Measurements from ENCODE around the gene IGHMBP2. TPM values are rescaled to one million over a fixed set of nuclear protein-coding genes. Genes with fewer than 3 reads are reported as not detected.
"Not testable (repeated sequence)": the region's sequence is repeated elsewhere in the genome, so short reads cannot be mapped to it uniquely, and the experiment has no call there.

The IGHMBP2 gene
- total RNA-seq, 1 experiment from 2014 or later, result 24.8 TPM

DNA sequence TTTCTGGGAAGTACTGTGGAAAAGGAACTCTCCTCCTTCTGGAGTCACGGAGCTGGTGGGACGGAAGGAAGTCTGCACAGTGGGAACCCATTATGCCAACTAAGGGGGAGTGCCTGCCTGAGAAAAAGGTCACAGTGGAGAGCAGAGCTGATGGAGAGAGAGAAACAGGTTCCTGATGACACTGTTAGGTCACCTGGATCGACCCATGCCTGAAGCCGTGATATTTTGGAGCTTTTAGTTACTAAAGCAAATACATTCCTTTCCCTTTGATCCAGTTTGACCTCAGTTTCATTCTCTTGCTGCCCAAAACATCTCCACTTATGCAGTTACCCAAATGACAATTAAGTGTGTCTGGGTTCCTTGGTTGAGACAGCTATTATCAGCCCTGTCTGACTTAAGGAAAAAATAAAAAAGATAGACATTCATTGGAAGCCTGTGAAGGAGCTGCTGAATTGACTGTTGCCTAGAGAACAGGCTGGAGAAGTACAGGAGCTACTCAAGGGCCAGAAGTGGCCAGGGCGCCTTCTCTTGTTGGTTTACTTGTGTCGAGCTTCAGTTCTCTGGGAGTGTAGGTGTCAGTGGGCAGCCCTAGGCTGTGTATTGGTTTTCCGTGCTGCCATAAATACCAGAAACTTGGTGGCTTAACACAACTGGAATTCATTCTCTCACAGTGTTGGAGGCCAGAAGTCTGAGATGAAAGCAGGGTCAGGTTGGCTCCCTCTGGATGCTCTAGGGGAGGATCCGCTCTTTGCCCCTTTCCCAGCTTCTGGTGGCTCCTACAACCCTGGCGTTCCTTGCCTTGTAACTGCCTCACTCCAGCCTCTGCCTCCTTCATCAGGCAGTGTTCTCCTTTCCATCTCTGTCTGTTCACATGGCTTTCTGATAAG is 63.4 kb downstream of the IGHMBP2 start:
- in situ Hi-C loops (cut with HindIII; ENCODE audit: low pct_unique_long_range_greater_than_20kb, low sequenced_read_pairs), result no loop called here
- no peak for DNase-seq (ENCODE audit: low read depth, low spot score)

DNA sequence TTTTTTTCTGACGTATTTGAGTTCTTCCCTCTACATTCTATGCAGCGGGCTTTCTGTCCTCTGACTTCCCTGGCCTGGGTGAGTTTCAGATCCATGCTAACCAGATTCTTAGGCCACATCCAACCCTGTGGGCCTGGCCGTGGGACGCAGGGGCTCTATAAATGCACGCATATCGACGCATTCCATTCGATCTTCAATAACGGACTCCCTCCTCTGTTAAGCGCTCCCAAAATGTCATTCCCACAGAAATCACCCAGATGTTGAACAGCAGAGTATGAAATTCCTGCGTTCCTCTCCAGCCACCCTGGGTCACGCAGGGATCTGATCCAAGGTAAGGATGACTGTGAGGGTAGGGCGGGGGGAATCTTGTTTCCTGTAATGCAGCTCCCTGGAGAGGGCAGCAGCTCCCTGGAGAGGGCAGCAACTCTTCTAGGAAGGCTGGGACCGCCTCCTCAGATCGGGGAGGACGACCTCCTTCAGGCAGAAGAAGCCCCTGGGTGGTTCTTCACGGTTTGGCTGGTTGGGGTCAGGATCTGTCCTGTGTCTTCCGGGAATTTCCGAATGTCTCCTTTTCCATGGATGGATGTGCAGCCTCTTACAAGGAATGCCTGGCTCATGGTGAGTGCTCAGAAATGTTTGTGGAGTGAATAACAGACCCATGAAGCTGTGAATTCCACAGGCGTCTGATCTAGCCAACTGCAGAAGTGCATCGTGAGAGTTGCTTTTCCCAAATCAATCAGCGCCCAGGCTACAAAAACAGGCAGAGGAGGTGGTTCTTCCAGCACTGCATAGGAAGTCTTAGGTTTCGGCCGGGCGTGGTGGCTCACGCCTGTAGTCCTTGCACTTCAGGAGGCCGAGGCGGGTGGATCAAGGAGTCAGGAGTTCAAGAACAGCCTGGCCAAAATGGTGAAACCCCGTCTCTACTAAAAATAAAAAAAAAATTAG is 64.9 kb downstream of the IGHMBP2 start:
- no peak for DNase-seq (ENCODE audit: low read depth, low spot score)
- in situ Hi-C loops (cut with HindIII; ENCODE audit: low pct_unique_long_range_greater_than_20kb, low sequenced_read_pairs), result no loop called here

DNA sequence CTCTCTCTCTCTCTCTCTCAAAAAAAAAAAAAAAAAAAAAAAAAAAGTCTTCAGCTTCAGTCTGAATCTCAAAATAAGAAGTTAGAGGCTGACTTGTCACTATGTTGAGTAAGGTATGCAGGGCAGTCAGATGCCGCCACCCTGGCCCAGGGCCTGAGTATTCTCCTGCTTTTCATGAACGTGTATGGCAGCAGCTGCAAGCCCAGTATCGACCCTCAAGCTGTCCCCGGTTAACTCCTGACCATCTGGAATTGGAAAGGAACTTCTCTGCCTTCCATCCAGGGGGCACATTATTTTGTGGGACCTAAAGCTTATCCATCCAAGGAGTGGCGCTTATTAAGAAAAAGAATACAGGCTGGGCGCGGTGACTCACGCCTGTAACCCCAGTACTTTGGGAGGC is 65.7 kb downstream of the IGHMBP2 start:
- in situ Hi-C loops (cut with HindIII; ENCODE audit: low pct_unique_long_range_greater_than_20kb, low sequenced_read_pairs), result no loop called here
- DNase-seq (ENCODE audit: low read depth, low spot score), result no peak

DNA sequence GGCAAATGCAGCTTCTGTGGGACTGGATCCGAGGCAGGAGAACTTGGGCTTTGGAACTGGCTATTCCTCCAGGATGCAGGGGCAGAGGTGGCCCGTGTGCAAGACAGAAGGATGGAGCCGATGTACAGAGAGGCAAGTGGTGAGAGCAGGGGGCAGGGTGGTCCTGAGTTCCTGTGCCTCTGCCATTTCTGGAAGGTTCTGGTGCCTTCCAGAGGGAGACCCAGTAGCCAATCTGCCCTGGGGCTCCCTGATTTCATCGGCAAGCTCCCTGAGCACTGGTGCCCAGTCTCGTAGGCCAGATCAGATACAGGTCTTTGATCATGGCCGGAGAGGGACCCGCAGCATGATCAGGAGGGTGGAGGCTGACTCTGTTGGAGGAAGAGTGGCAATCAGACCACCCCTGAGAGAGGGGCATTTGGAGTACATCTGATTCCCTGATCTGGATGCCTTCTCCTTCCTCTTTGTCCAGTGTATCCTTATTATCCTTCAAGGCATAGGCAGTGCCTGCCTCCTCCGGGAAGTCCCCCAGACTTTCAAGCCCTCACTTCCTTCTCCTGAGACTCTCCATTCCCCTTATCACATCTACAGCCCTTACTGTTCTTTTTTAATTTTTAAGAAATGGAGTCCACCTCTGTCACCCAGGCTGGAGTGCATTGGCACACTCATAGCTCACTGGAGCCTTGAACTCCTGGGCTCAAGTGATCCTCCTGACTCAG is 67.4 kb downstream of the IGHMBP2 start:
- no peak for DNase-seq (ENCODE audit: low read depth, low spot score)
- in situ Hi-C loops (cut with HindIII; ENCODE audit: low pct_unique_long_range_greater_than_20kb, low sequenced_read_pairs), result no loop called here

DNA sequence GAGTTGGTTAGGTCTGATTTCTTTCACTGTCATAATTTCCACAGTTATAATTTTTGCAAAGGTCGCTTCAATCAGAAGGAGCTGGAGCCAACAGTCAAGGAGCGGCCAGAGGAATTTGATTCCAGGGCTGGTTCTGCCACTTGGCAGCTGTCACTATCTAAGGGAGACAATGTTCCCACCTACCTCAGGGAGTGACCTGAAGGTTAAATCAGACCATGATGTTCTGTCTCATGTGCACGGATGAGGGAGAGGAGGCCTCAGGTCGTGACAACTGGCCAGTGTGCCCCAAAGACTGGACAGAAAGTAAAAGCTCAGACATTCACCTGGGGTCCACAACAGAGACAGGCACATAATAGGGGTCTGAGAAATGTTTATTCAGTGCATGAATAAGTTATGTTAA is 69.5 kb downstream of the IGHMBP2 start:
- no peak for DNase-seq (ENCODE audit: low read depth, low spot score)
- in situ Hi-C loops (cut with HindIII; ENCODE audit: low pct_unique_long_range_greater_than_20kb, low sequenced_read_pairs), result no loop called here

DNA sequence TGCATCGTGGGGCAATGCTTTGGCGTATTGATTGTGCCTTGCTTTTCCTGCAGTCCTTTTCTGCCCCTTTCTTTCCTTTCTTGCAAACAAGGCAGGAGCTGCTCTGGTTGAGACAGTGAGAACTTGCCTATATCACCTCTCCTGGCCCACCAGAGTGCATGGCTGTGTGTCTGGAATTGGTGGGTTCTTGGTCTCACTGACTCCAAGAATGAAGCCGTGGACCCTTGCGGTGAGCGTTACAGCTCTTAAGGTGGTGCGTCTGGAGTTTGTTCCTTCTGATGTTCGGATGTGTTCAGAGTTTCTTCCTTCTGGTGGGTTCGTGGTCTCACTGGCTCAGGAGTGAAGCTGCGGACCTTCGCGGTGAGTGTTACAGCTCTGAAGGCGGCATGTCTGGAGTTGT is 70.0 kb downstream of the IGHMBP2 start:
- in situ Hi-C loops (cut with HindIII; ENCODE audit: low pct_unique_long_range_greater_than_20kb, low sequenced_read_pairs); DNase-seq (ENCODE audit: low read depth, low spot score): not testable (repeated sequence)

DNA sequence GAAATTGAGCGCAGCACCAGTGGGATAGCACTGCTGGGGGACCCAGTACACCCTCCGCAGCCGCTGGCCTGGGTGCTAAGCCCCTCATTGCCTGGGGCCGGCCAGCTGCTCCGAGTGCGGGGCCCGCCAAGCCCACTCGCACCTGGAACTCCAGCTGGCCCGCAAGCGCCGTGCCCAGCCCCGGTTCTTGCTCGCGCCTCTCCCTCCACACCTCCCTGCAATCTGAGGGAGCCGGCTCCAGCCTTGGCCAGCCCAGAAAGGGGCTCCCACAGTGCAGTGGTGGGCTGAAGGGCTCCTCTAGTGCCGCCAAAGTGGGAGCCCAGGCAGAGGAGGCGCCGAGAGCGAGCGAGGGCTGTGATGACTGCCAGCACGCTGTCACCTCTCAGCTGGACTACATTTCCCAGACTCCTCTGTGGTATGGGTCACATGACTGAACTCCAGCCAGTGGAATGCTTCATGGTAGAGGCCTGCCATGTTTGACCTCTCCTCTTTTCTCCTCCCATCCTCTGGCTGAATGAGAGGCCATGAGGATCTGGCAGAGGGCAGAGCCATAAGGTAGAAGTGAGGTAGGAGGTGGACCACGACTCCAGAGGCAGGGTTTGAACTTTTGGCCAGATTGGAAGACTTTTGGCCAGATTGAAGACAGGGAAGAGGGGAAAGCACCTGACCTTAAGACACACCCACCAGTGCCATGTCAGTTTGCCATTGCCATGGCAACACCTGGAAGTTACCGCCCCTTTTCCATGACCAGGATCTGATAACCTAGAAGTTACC is 70.9 kb downstream of the IGHMBP2 start:
- in situ Hi-C loops (cut with HindIII; ENCODE audit: low pct_unique_long_range_greater_than_20kb, low sequenced_read_pairs), result no loop called here
- DNase-seq (ENCODE audit: low read depth, low spot score), result peak; percentile 90

DNA sequence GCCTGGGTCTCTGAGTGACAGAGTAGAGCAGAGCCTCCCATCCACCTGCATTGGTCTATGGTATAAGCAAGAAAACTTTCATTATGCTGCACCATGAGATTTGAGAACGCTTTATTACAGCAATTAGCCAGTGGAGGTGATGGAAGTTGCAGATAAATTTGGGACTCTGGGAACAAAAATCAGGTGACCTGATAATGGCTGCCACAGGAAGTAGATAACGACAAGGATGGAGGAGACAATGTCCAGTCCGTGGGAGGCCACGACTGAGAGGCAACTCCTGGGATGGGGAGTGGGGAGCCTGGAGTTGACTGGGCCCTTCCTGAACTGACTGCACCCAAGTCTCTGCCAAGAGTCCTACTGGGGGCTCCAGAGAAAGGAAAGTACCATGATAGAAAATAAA is 72.4 kb downstream of the IGHMBP2 start:
- DNase-seq (ENCODE audit: low read depth, low spot score), result no peak
- in situ Hi-C loops (cut with HindIII; ENCODE audit: low pct_unique_long_range_greater_than_20kb, low sequenced_read_pairs), result no loop called here

DNA sequence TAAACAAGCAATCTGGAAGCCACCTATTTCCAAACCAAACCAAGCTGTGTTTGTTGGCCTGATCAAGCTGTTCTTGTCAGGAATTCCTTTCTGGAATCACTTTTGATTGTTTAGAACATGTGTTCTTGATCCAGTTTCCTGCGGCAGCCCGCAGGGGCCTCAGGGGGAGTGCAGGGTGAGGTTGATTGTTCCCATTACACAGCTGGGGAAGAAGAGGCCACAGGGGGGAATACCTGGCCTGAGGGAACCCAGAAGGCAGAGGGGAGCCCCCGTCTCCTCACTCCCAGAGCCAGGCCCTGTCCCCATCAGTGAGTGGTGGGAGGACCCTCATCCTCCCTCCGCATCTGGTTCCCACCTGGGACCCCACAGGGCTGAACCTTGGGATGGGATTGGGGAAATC is 72.9 kb downstream of the IGHMBP2 start:
- in situ Hi-C loops (cut with HindIII; ENCODE audit: low pct_unique_long_range_greater_than_20kb, low sequenced_read_pairs), result no loop called here
- DNase-seq (ENCODE audit: low read depth, low spot score), result no peak

DNA sequence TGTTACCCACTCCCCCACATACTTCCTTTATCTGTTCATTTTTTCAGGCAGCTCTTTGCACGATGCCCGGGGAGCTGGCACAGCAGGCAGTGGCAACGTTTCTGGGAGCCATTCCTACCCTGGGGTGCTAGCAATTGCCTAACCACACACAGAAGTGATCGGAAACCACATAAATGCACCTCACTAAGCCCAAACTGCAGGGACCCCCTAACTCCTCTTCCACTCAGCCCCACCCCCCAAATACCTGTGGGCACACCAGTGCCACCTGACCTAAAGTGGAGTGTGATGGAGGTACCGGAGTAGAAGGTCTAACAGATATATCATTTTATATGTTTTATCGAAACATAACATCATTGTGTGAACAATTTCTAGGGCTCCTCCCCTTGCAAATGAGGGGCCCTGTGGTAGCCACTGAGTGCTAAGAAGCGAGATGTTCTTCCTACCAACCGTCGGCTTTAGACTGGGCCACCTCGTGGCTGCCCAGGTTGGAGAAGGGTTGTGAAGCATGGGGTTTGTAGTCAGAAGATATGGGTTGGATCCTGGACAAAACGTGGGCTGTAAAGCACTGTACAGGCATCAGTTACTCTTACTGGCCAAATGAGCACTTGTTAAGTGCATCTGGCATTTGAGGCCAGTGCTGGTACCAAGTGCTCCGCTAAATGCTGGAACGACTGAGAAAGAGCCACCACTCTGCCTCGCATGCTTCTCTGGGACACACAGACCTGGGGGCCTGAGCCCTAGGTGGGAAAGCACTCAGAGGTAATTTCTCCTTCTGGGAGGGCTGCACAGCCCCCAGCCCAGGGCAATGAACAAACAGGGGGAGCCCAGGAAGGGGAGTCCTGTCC is 74.3 kb downstream of the IGHMBP2 start:
- in situ Hi-C loops (cut with HindIII; ENCODE audit: low pct_unique_long_range_greater_than_20kb, low sequenced_read_pairs), result no loop called here
- no peak for DNase-seq (ENCODE audit: low read depth, low spot score)

DNA sequence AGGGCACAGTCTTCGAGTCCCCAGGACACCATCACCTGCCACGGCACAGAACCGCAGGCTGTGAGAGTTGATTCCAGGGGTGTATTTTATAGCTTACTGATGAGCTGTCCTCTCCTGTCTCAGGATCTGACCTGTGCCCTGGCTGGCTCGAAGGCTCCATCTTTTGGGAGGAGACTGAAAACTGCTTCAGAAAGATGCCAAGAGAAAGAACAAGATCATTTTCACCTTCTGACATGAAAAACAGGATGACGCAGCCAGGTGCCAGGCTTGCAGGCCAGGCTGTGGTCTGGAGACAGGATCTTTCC is 74.9 kb downstream of the IGHMBP2 start:
- in situ Hi-C loops (cut with HindIII; ENCODE audit: low pct_unique_long_range_greater_than_20kb, low sequenced_read_pairs), result no loop called here

DNA sequence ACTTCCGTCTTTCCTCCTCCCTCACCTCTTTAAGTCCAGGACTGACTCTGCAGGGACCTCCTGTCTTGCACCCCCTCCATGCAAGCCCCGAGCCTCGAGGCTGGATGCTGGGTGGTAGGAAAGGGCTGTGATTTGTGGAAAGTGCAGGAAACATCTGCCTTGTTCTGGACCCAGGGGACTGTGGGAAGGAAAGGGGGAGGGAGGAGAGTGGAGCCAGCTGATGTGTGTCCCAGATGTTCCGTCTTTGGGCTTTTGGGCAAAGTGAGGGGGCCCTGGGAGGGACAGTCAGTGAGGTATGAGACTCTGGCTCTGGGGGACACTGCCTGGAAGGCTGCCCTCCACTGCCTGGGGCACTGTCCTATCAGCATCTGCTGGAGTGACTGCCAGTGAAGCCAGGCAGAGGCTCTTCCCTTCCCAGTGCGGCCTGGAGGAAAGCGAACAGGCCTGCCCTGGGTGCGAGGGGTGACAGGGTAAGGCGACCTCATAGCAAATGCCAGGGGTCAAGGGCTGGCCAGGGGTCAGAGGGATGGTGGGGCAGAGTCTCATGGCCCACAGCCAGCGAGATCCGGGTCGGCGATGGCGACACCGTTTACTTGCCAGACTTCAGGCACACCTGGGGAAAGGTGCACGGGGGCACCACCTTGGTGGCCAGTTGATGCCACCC is 75.4 kb downstream of the IGHMBP2 start:
- in situ Hi-C loops (cut with HindIII; ENCODE audit: low pct_unique_long_range_greater_than_20kb, low sequenced_read_pairs), result no loop called here
- no peak for DNase-seq (ENCODE audit: low read depth, low spot score)

More for the DNA sequence above, 74.9 kb downstream of the IGHMBP2 start:
- no peak for DNase-seq (ENCODE audit: low read depth, low spot score)

DNA sequence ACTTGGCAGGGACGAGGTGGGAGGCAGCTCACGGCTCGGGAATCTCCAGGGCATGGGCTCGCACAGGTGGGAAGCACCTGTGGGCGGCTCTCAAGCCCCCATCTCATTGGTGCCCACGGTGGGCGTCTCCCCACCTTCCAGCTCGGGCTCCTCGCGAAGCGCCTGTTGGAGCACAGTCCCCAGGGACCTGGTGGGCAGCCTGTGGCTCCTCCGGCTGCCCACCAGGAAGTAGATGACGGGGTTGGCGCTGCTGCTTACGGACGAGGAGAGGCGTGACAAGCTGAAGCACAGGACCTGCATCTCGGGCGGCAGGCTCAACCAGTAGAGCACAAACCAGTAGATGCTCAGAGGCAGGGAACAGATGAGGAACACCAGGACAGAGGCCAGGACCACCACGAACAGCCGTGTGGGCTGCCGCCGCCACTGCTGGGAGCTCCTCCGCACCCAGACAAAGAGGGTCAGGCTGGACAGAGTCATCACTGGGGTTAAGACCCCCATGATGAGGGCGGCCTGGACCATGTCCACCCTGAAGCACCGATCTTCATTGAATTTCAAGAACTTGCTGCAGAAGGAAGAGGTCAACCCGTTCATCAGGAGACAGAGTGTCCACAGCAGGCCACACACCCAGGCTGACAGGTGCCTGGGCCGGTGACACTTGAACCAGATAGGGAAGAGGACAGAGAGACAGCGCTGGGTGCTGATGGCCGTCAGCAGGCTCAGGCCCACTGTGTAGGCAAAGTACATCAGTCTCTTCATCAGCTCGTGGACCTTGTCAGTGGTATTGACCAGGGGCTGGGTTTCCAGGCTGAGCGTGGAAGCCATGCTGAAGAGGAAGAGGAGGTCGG is 76.5 kb downstream of the IGHMBP2 start:
- DNase-seq (ENCODE audit: low read depth, low spot score), result no peak
- in situ Hi-C loops (cut with HindIII; ENCODE audit: low pct_unique_long_range_greater_than_20kb, low sequenced_read_pairs), result no loop called here

DNA sequence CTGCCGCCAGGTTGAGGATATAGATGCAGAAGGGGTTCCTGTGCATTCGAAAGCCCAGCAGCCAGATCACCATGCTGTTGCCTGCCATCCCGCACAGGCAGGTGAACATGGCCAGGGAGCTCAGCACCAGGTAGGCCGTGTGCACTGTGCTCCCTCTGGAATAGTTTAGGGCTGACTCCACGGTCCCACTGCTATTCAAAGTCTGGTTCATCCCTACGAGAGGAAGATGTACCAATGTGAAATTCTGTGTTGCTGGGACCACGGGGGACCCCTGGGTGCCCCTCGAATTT is 77.0 kb downstream of the IGHMBP2 start, which contains the start of gene MRGPRD:
Gene MRGPRD (minus strand): TSS at position 211 of the 290 bp plus-strand sequence. CDS start 0 bp downstream, at position 211.
- DNase-seq (ENCODE audit: low read depth, low spot score), result no peak
- in situ Hi-C loops (cut with HindIII; ENCODE audit: low pct_unique_long_range_greater_than_20kb, low sequenced_read_pairs), result no loop called here

DNA sequence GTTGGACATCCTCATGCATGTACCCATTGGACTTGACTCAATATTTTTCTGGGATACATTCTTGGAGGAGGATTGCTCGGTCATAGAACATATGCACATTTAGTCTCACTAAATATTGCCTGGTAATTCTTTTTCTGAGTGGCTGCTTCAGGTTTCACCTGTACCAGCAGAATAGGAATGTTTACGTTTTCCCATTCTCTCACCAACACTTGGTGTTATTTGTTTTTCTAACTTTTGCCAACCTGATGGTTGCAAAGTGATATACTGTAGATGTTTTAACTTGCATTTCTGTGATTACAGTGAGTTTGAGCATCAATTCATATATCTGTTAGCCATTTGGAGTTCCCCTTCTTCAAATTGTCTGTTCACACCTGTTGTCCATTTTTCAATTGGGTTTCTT is 78.4 kb downstream of the IGHMBP2 start:
- no peak for DNase-seq (ENCODE audit: low read depth, low spot score)
- in situ Hi-C loops (cut with HindIII; ENCODE audit: low pct_unique_long_range_greater_than_20kb, low sequenced_read_pairs), result no loop called here
